Neural progenitor cell (in vitro differentiated cells): ENCODE data around the gene HPSE2. TPM values are rescaled to one million over a fixed set of nuclear protein-coding genes. Genes with fewer than 3 reads are reported as not detected.

ENCODE experiments used
- DNase-seq: peaks from one replicate; pipeline ENCODE4 v3.0.0-alpha.2; 2016; ENCODE audit warnings: low spot score
- H2AFZ ChIP-seq: fragments of 200-600 bp; sonication (generic); replicated peaks from 2 replicates; pipeline ENCODE4 v1.6.1; 2016; ENCODE audit warnings: antibody characterized with exemption
- H3F3A ChIP-seq: fragments of 200-600 bp; sonication (generic); 2 replicates; pipeline ENCODE4 v1.6.1; 2016; ENCODE audit warnings: antibody characterized with exemption, low read depth
- H3K27ac ChIP-seq: fragments of 200-600 bp; sonication (generic); 2 replicates; pipeline ENCODE4 v1.5.1; 2016; ENCODE audit warnings: mild to moderate bottlenecking
- H3K27me3 ChIP-seq: fragments of 200-600 bp; sonication (generic); 2 replicates; pipeline ENCODE4 v1.6.1; 2016; ENCODE audit warnings: mild to moderate bottlenecking, moderate library complexity
- H3K36me3 ChIP-seq: fragments of 200-600 bp; sonication (generic); 2 replicates; pipeline ENCODE4 v1.5.1; 2016
- H3K4me1 ChIP-seq: fragments of 200-600 bp; sonication (generic); 2 replicates; pipeline ENCODE4 v1.6.1; 2016; ENCODE audit warnings: mixed run types
- H3K4me2 ChIP-seq: fragments of 200-600 bp; sonication (generic); 2 replicates; pipeline ENCODE4 v1.6.1; 2016
- H3K4me3 ChIP-seq: fragments of 200-600 bp; sonication (generic); 2 replicates; pipeline ENCODE4 v1.5.1; 2016
- H3K79me2 ChIP-seq: fragments of 200-600 bp; sonication (generic); 2 replicates; pipeline ENCODE4 v1.6.1; 2016; ENCODE audit warnings: low read depth
- H3K9ac ChIP-seq: fragments of 200-600 bp; sonication (generic); 2 replicates; pipeline ENCODE4 v1.6.1; 2016
- H3K9me3 ChIP-seq: fragments of 200-600 bp; sonication (generic); 2 replicates; pipeline ENCODE4 v1.5.1; 2016; ENCODE audit warnings: low read depth
- H4K20me1 ChIP-seq: fragments of 200-600 bp; sonication (generic); 2 replicates; pipeline ENCODE4 v1.6.1; 2016; ENCODE audit warnings: low read depth
- H3K27ac Mint-ChIP-seq: 3 replicates; pipeline ENCODE4 v1.8.0; 2021; ENCODE audit warnings: mixed read lengths
- H3K27me3 Mint-ChIP-seq: 2 replicates; pipeline ENCODE4 v1.8.0; 2022; ENCODE audit warnings: low read depth, mild to moderate bottlenecking, inconsistent platforms, moderate library complexity, mixed read lengths; ENCODE audit not compliant: insufficient read depth
- H3K36me3 Mint-ChIP-seq: 3 replicates; pipeline ENCODE4 v1.8.0; 2021; ENCODE audit warnings: mixed read lengths
- H3K4me1 Mint-ChIP-seq: 3 replicates; pipeline ENCODE4 v1.8.0; 2021; ENCODE audit warnings: mixed read lengths
- H3K4me3 Mint-ChIP-seq: 3 replicates; pipeline ENCODE4 v1.8.0; 2021; ENCODE audit warnings: mild to moderate bottlenecking, moderate library complexity, mixed read lengths
- H3K9me3 Mint-ChIP-seq: 3 replicates; pipeline ENCODE4 v1.8.0; 2020; ENCODE audit warnings: mixed read lengths
- EZH2 ChIP-seq: fragments of 200-600 bp; sonication (generic); IDR thresholded peaks from 2 replicates; pipeline ENCODE4 v1.6.1; 2017; ENCODE audit warnings: antibody characterized with exemption, mild to moderate bottlenecking, moderate library complexity
- EZH2phosphoT487 ChIP-seq: fragments of 200-600 bp; sonication (generic); IDR thresholded peaks from 2 replicates; pipeline ENCODE4 v1.6.1; 2017; ENCODE audit warnings: antibody characterized with exemption
- total RNA-seq: library from RNA; depleted of rRNA; stranded (reverse); fragments of >200 nt; gene quantifications from 2 replicates; pipeline ENCODE4 v1.2.3, GENCODE V29; 2015; ENCODE audit warnings: low replicate concordance
- TF ChIP-seq, protein P1 (sequence below): fragments of 200-600 bp; sonication (generic); IDR thresholded peaks from 2 replicates; pipeline ENCODE4 v1.5.1; 2017; ENCODE audit warnings: antibody characterized with exemption, mild to moderate bottlenecking

HPSE2 gene
- total RNA-seq, 1 donor from 2014 or later, result 3.4 TPM

DNA sequence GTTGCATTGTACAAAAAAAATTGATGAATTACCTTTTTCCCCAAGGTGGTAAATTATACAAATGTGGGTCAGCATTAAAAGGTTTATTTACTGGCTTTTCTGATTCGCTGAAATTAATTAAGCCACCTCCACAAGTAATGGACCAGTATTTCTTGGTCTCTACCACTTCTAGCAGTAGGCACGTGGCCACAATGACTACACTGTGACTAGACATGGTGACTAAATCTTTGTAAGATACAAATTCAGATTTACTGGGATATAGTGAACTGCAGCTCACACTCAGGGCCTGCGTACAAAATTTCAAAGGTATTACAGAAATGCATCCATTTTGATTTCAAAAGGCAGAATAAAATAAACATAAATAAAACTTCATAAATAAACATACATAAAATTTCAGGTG lies 10.9 kb downstream of the HPSE2 start:
- Histone ChIP-seq H4K20me1 (no peaks in the 10 kb centered on the region), H3K27me3 (peaks cover 42% of the 10 kb centered on the region), H2AFZ (no peak overlapping the region), H3K4me3 (no peak overlapping the region), H3K9ac (no peak overlapping the region), H3F3A (peaks cover 4% of the 10 kb centered on the region), H3K9me3 (no peaks in the 10 kb centered on the region), H3K79me2 (no peaks in the 10 kb centered on the region), H3K4me2 (no peak overlapping the region), H3K36me3 (no peaks in the 10 kb centered on the region), H3K4me1 (peaks cover 4% of the 10 kb centered on the region), H3K27ac (no peak overlapping the region)
- H3K9me3 Mint-ChIP-seq, result no peaks in the 10 kb centered on the region
- TF ChIP-seq EZH2phosphoT487 (no peak), EZH2 (no peak)
- TF ChIP-seq, protein P1, sequence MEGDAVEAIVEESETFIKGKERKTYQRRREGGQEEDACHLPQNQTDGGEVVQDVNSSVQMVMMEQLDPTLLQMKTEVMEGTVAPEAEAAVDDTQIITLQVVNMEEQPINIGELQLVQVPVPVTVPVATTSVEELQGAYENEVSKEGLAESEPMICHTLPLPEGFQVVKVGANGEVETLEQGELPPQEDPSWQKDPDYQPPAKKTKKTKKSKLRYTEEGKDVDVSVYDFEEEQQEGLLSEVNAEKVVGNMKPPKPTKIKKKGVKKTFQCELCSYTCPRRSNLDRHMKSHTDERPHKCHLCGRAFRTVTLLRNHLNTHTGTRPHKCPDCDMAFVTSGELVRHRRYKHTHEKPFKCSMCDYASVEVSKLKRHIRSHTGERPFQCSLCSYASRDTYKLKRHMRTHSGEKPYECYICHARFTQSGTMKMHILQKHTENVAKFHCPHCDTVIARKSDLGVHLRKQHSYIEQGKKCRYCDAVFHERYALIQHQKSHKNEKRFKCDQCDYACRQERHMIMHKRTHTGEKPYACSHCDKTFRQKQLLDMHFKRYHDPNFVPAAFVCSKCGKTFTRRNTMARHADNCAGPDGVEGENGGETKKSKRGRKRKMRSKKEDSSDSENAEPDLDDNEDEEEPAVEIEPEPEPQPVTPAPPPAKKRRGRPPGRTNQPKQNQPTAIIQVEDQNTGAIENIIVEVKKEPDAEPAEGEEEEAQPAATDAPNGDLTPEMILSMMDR, result no peak
- H3K4me3 Mint-ChIP-seq, result no peak overlapping the region
- no peaks in the 10 kb centered on the region for H3K4me1 Mint-ChIP-seq
- no peak overlapping the region for H3K27ac Mint-ChIP-seq
- H3K27me3 Mint-ChIP-seq, result peaks cover 5% of the 10 kb centered on the region
- no peak for DNase-seq
- H3K36me3 Mint-ChIP-seq, result no peaks in the 10 kb centered on the region

DNA sequence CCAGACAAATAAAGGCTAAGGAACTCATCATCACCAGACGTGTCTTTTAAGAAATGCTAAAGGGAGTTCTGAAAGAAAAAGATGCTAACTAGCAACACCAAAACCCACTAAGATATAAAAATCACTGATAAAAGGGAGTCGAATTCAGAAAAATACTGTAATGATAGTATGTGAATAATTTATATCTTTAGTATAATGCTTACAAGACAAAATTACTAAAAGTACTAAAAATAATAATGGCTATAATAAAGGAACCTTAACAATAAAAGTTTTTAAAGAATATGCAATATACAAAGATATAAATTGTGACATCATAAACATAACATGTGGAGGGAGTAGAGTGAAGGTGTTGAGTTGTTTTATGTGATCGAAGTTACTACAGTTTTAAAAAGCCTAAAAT lies 28.3 kb downstream of the HPSE2 start:
- TF ChIP-seq, protein P1, result no peak
- TF ChIP-seq EZH2phosphoT487 (no peak), EZH2 (no peak)
- no peak overlapping the region for H3K9ac ChIP-seq
- H3K4me1 Mint-ChIP-seq, result no peaks in the 10 kb centered on the region
- H3K79me2 ChIP-seq, result no peaks in the 10 kb centered on the region
- H3F3A ChIP-seq, result no peaks in the 10 kb centered on the region
- no peak for DNase-seq
- no peak overlapping the region for H2AFZ ChIP-seq
- no peaks in the 10 kb centered on the region for H3K9me3 Mint-ChIP-seq
- no peak overlapping the region for H3K27ac ChIP-seq
- H4K20me1 ChIP-seq, result no peaks in the 10 kb centered on the region
- no peak overlapping the region for H3K27ac Mint-ChIP-seq
- H3K9me3 ChIP-seq, result no peaks in the 10 kb centered on the region
- no peaks in the 10 kb centered on the region for H3K36me3 ChIP-seq
- no peaks in the 10 kb centered on the region for H3K36me3 Mint-ChIP-seq
- no peak overlapping the region for H3K4me2 ChIP-seq
- no peaks in the 10 kb centered on the region for H3K27me3 ChIP-seq
- H3K4me3 ChIP-seq, result no peak overlapping the region
- H3K27me3 Mint-ChIP-seq, result peaks cover under 1% of the 10 kb centered on the region
- no peaks in the 10 kb centered on the region for H3K4me1 ChIP-seq
- H3K4me3 Mint-ChIP-seq, result no peak overlapping the region

DNA sequence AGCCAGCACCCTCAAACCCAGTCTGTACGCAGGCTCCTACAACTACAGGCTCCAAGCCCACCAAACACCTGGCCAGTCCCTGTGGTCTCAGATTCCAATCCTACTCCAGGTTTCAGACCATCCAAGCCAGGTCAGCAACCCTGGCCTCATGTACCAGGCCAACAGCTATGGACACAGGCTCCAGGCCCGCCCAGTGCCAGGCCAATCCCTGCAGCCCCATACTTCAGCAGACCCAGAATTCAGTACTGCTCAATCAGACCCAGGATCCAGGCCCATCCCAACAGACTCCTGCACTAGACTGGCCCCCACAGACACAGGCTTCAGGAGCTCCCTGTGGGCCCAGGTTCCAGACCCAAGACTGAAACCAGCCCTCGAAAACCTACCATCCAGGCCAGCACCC lies 32.3 kb downstream of the HPSE2 start:
- H3K27me3 ChIP-seq, result no peaks in the 10 kb centered on the region
- no peaks in the 10 kb centered on the region for H4K20me1 ChIP-seq
- no peak for DNase-seq
- H3K4me2 ChIP-seq, result no peak overlapping the region
- H3K9me3 Mint-ChIP-seq, result no peaks in the 10 kb centered on the region
- H3K27ac ChIP-seq, result no peak overlapping the region
- H3K4me1 ChIP-seq, result no peaks in the 10 kb centered on the region
- H3K79me2 ChIP-seq, result no peaks in the 10 kb centered on the region
- no peaks in the 10 kb centered on the region for H3K36me3 Mint-ChIP-seq
- TF ChIP-seq, protein P1, result no peak
- TF ChIP-seq EZH2, result no peak
- TF ChIP-seq EZH2phosphoT487, result no peak
- no peaks in the 10 kb centered on the region for H3K36me3 ChIP-seq
- H3K27me3 Mint-ChIP-seq, result no peaks in the 10 kb centered on the region
- H3K4me3 Mint-ChIP-seq, result no peak overlapping the region
- H2AFZ ChIP-seq, result no peak overlapping the region
- no peak overlapping the region for H3K9ac ChIP-seq
- no peak overlapping the region for H3K27ac Mint-ChIP-seq
- H3K9me3 ChIP-seq, result no peaks in the 10 kb centered on the region
- H3F3A ChIP-seq, result no peaks in the 10 kb centered on the region
- H3K4me1 Mint-ChIP-seq, result no peaks in the 10 kb centered on the region
- H3K4me3 ChIP-seq, result no peak overlapping the region

DNA sequence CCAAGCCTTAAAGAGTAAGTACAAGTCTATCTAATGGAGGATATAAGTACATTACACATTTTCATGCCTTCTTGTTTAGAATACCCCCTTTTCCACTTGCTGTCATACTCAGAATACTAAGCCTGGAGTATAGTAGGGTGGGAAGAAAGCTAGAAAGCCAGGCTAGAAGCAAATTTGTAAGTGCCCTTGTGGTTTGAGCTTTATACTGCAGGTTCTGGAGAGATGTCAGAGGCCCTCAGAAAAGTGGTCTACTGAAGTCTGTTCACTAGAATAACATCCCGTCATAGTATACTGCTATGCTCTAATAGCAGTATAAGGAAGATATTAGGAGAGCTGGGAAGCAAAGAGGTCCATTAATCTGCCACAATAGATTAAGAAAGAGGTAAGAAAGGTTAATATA lies 62.7 kb downstream of the HPSE2 start:
- no peaks in the 10 kb centered on the region for H3K27me3 ChIP-seq
- no peaks in the 10 kb centered on the region for H3K36me3 ChIP-seq
- no peak overlapping the region for H3K9ac ChIP-seq
- H3K27ac ChIP-seq, result no peak overlapping the region
- no peaks in the 10 kb centered on the region for H3K79me2 ChIP-seq
- Mint-ChIP-seq H3K36me3 (no peaks in the 10 kb centered on the region), H3K9me3 (no peaks in the 10 kb centered on the region), H3K27ac (no peak overlapping the region), H3K4me1 (no peaks in the 10 kb centered on the region), H3K4me3 (no peak overlapping the region), H3K27me3 (peaks cover 3% of the 10 kb centered on the region)
- H3K4me2 ChIP-seq, result no peak overlapping the region
- H3F3A ChIP-seq, result no peaks in the 10 kb centered on the region
- no peaks in the 10 kb centered on the region for H3K9me3 ChIP-seq
- H3K4me3 ChIP-seq, result no peak overlapping the region
- no peak overlapping the region for H2AFZ ChIP-seq
- TF ChIP-seq EZH2phosphoT487 (no peak), EZH2 (no peak)
- TF ChIP-seq, protein P1, result no peak
- DNase-seq, result no peak
- no peaks in the 10 kb centered on the region for H4K20me1 ChIP-seq
- no peaks in the 10 kb centered on the region for H3K4me1 ChIP-seq
